Right lobe of liver (tissue), 6 donors: ENCODE data around the gene MPIG6B. TPM values are rescaled to one million over a fixed set of nuclear protein-coding genes. Genes with fewer than 3 reads are reported as not detected.

Source experiments
- ATAC-seq, 4 donors: fragments of 200-7000 bp; cut with Tn5 transposase; one replicate each; pipeline ENCODE4 v1.9.1; 2020; ENCODE audit warnings: mild to moderate bottlenecking in 4 of 4, moderate library complexity in 4 of 4
- DNase-seq, 3 donors: peaks; one replicate each; pipeline ENCODE4 v3.0.0-alpha.2; 2020
- H3K27ac ChIP-seq, 3 donors: fragments of 200-600 bp; one replicate each; pipeline ENCODE4 v1.8.0; 2022
- H3K27me3 ChIP-seq, 2 donors: fragments of 200-600 bp; one replicate each; pipeline ENCODE4 v1.8.0; 2022
- H3K36me3 ChIP-seq, 4 donors: fragments of 200-600 bp; sonication (generic) in 1 of 4; one replicate each; pipeline versions ENCODE4 v1.5.1 to v1.8.0; 2017 to 2022; ENCODE audit warnings: control low read depth in 1 of 4
- H3K4me1 ChIP-seq, 4 donors: fragments of 200-600 bp; sonication (generic) in 1 of 4; one replicate each; pipeline versions ENCODE4 v1.5.1 to v1.8.0; 2017 to 2022; ENCODE audit warnings: control low read depth in 1 of 4
- H3K4me3 ChIP-seq, 3 donors: fragments of 200-600 bp; one replicate each; pipeline ENCODE4 v1.8.0; 2022
- H3K9me3 ChIP-seq, 4 donors: fragments of 200-600 bp; sonication (generic) in 1 of 4; one replicate each; pipeline versions ENCODE4 v1.5.1 to v1.8.0; 2017 to 2022; ENCODE audit warnings: control low read depth in 1 of 4
- CTCF ChIP-seq, 4 donors: fragments of 200-600 bp in 3 of 4; fragments of 450-650 bp in 1 of 4; IDR thresholded peaks; one replicate each; pipeline versions ENCODE4 v1.5.1 to v1.8.0; 2016 to 2022; ENCODE audit warnings: antibody characterized with exemption in 4 of 4, mild to moderate bottlenecking in 2 of 4
- POLR2A ChIP-seq: fragments of 450-650 bp; IDR thresholded peaks from one replicate; pipeline ENCODE4 v1.6.1; 2017; ENCODE audit warnings: antibody characterized with exemption, mild to moderate bottlenecking
- WGBS: methylation state at CpG from one replicate; pipeline ENCODE4 v1.1.6; 2018; ENCODE audit warnings: low coverage, low lambda C conversion rate; ENCODE audit not compliant: insufficient coverage; ENCODE audit errors: missing lambda C conversion rate; 5-methylcytosine and 5-hydroxymethylcytosine counted together
- intact Hi-C, 2 donors: fragments of 100-400 bp; cut with DNase I; formaldehyde crosslinking; loops; one replicate each; pipeline versions ENCODE4 v1.11.2 to v1.14.1; 2022
- total RNA-seq, 6 experiments: library from RNA; depleted of rRNA in 2 of 6; stranded (reverse); fragments of >200 nt in 2 of 6; fragmentation: NEBNext Ultra II Directional in 3 of 6; extraction: Animal tissue kit (Norgen Biotek cat#: 25700) in 3 of 6; gene quantifications; one replicate each; pipeline versions ENCODE4 v1.1.0 to v1.2.4, GENCODE V29; 2016 to 2023
- donor health status: DM: no; HTN: yes; CAD: no.
- donor health status: DM: no; HTN: no; CAD: no.
- donor health status: DM: no; HTN: no; CAD: no.
- donor health status: DM: no; HTN: yes; CAD: no.
- donor health status: DM: no; HTN: yes; CAD: no.

The MPIG6B gene
- total RNA-seq, 6 experiments from 2014 or later, result 0.33 to 0.56 TPM; not detected in 4

- WGBS, result under 1% methylated on average over 42 of the region's 54 CpGs
- peak; percentile 98 for TF ChIP-seq POLR2A
- peak in 2 of 4 donors; percentile 10 to 21 for TF ChIP-seq CTCF (IDR thresholded peaks at IDR 0.05)
- peak within 1 kb of the TSS; percentile 71 to 80 (median 77) for H3K4me3 ChIP-seq
- H3K27me3 ChIP-seq, result no peaks in the 10 kb centered on the region
- intact Hi-C loops, result no loop called here
- H3K9me3 ChIP-seq, result no peaks in the 10 kb centered on the region
- ATAC-seq, result peak; percentile 97
- peaks cover 0 to 21% (median 11%) of the 10 kb centered on the region in 4 donors for H3K4me1 ChIP-seq
- peak; percentile 99 for DNase-seq
- H3K36me3 ChIP-seq, result peaks cover 0 to 20% (median 0%) of the 10 kb centered on the region in 4 donors
- H3K27ac ChIP-seq, result peak within 1 kb of the TSS; percentile 95 to 98 (median 97)
These were observed 20.1 kb upstream of the MPIG6B start, which contains the start of gene ABHD16A for GRCh38 chr6:31702819-31703716. TSS of gene ABHD16A (minus strand) at chr6:31703324. CDS start at chr6:31703281, 43 bp downstream.

DNA sequence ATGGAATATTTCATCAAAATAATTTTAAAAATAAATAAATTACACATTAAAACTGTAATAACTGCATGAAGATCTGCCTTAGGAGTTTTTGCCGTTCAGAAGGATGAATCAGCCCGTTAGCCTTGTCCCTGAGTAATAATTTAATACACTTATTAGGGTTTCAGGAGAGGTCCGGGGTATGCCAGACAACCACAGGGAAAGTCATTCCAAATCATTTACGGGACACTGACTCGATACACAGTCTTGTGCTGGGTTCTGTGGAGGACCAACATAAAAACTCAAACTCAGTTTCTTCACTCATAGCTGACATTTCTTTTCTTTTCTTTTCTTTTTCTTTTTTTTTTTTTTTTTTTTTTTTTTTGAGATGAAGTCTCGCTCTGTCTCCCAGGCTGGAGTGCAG lies 17.2 kb upstream of the MPIG6B start:
- WGBS, result 93% methylated on average over 5 of the region's 6 CpGs
- peaks cover 0 to 17% (median 10%) of the 10 kb centered on the region in 4 donors for H3K4me1 ChIP-seq
- ATAC-seq, result no peak

DNA sequence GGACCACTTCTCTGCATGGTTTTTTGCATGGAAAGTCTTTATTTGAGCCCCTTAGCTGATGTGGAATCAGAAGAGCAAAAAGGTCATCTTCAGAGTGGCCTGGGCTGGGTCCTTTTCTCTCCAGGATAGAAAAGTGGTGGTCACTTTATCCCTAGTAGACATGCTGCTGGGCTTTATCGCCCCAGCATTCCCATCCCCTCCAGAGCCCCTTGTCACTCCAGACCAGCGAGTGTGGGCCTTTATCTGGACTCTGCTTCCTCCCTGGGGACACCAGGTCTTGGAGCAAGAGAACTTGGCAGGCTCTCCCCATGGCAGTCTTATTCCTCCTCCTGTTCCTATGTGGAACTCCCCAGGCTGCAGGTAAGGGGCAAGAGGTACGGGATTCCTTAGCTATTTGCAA lies 16.6 kb upstream of the MPIG6B start, which contains the start of gene LY6G6F:
TSS of gene LY6G6F (plus strand) at position 268 of the 400 bp plus-strand sequence. CDS start at position 309, 41 bp downstream.
- ATAC-seq, result no peak

More for the DNA sequence above, 17.2 kb upstream of the MPIG6B start:
- H3K4me3 ChIP-seq, result no peak overlapping the region
- intact Hi-C loops, result no loop called here
- no peaks in the 10 kb centered on the region for H3K9me3 ChIP-seq
- no peaks in the 10 kb centered on the region for H3K27me3 ChIP-seq
- DNase-seq, result no peak
- TF ChIP-seq POLR2A (no peak), CTCF (IDR thresholded peaks at IDR 0.05) (no peak)
- H3K36me3 ChIP-seq, result no peaks in the 10 kb centered on the region
- H3K27ac ChIP-seq, result no peak overlapping the region

DNA sequence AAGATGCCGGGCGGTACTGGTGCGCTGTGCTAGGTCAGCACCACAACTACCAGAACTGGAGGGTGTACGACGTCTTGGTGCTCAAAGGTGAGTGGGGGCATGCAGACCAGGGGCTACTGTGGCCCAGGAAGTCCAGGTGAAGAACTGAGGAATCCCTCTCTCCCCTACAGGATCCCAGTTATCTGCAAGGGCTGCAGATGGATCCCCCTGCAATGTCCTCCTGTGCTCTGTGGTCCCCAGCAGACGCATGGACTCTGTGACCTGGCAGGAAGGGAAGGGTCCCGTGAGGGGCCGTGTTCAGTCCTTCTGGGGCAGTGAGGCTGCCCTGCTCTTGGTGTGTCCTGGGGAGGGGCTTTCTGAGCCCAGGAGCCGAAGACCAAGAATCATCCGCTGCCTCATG lies 15.5 kb upstream of the MPIG6B start:
- H3K4me3 ChIP-seq, result no peak overlapping the region
- WGBS, result 100% methylated on average over 1 of the region's 10 CpGs
- ATAC-seq (no peak), DNase-seq (no peak)
- TF ChIP-seq CTCF (IDR thresholded peaks at IDR 0.05), result no peak
- TF ChIP-seq POLR2A, result no peak
- H3K9me3 ChIP-seq, result no peaks in the 10 kb centered on the region
- intact Hi-C loops, result no loop called here
- H3K27me3 ChIP-seq, result no peaks in the 10 kb centered on the region
- H3K27ac ChIP-seq, result no peak overlapping the region
- no peaks in the 10 kb centered on the region for H3K36me3 ChIP-seq
- peaks cover 0 to 5% (median 0%) of the 10 kb centered on the region in 4 donors for H3K4me1 ChIP-seq

More for the DNA sequence above, 16.6 kb upstream of the MPIG6B start, which contains the start of gene LY6G6F:
- H3K27me3 ChIP-seq, result no peaks in the 10 kb centered on the region
- H3K27ac ChIP-seq, result no peak within 1 kb of the TSS
- H3K4me1 ChIP-seq, result peaks cover 0 to 12% (median 6%) of the 10 kb centered on the region in 4 donors
- no peak for DNase-seq
- intact Hi-C loops, result no loop called here
- TF ChIP-seq CTCF (IDR thresholded peaks at IDR 0.05) (no peak), POLR2A (no peak)
- WGBS, result 35% methylated on average over 2 of the region's 3 CpGs
- no peaks in the 10 kb centered on the region for H3K36me3 ChIP-seq
- no peak within 1 kb of the TSS for H3K4me3 ChIP-seq
- no peaks in the 10 kb centered on the region for H3K9me3 ChIP-seq
